ENCODE measurements around the gene OSR1.

OSR1 gene

GRCh38 chr2:19373352-19373751 lies 14.9 kb upstream of the OSR1 start:
- TF ChIP-seq, protein P1, sequence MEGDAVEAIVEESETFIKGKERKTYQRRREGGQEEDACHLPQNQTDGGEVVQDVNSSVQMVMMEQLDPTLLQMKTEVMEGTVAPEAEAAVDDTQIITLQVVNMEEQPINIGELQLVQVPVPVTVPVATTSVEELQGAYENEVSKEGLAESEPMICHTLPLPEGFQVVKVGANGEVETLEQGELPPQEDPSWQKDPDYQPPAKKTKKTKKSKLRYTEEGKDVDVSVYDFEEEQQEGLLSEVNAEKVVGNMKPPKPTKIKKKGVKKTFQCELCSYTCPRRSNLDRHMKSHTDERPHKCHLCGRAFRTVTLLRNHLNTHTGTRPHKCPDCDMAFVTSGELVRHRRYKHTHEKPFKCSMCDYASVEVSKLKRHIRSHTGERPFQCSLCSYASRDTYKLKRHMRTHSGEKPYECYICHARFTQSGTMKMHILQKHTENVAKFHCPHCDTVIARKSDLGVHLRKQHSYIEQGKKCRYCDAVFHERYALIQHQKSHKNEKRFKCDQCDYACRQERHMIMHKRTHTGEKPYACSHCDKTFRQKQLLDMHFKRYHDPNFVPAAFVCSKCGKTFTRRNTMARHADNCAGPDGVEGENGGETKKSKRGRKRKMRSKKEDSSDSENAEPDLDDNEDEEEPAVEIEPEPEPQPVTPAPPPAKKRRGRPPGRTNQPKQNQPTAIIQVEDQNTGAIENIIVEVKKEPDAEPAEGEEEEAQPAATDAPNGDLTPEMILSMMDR (conservative IDR thresholded peaks at IDR 0.05; ENCODE audit: low read depth, low read length), result no peak
- DNase-seq (ENCODE audit: low read depth), result no peak
- no peak overlapping the region for H3K4me3 ChIP-seq (ENCODE audit: low read depth, low read length)

- no peak for DNase-seq (ENCODE audit: low read depth)
- H3K4me3 ChIP-seq (ENCODE audit: low read depth, low read length), result no peak overlapping the region
- TF ChIP-seq, protein P1 (conservative IDR thresholded peaks at IDR 0.05; ENCODE audit: low read depth, low read length), result no peak
Observed at GRCh38 chr2:19371996-19372582, 13.7 kb upstream of the OSR1 start.

GRCh38 chr2:19369341-19369955 lies 11.0 kb upstream of the OSR1 start:
- peak; percentile 82 for DNase-seq (ENCODE audit: low read depth)
- TF ChIP-seq, protein P1 (conservative IDR thresholded peaks at IDR 0.05; ENCODE audit: low read depth, low read length), result peak; percentile 85

DNA sequence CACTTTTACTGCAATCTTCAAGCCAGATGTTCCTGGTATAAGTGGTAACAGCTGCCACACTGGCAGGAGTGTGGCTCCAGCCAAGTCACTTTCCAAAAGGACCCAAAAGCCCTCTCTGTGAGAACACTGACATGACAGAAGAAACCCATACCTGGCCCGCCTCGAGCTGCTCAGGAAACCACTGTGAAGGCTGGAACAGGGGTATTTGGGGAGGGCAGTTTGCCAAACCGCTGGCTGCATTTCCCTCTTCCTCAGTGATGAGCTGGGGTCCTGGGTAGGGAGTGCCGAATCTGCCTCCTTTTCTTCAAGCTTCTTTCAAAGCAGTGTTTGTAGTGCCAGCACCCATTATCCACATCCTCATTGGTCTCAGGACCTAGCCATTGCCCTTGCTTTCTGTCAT lies 10.3 kb upstream of the OSR1 start:
- no peak overlapping the region for H3K4me3 ChIP-seq (ENCODE audit: low read depth, low read length)
- TF ChIP-seq, protein P1 (conservative IDR thresholded peaks at IDR 0.05; ENCODE audit: low read depth, low read length), result no peak
- no peak for DNase-seq (ENCODE audit: low read depth)

More at GRCh38 chr2:19369341-19369955, 11.0 kb upstream of the OSR1 start:
- H3K4me3 ChIP-seq (ENCODE audit: low read depth, low read length), result no peak overlapping the region

DNA sequence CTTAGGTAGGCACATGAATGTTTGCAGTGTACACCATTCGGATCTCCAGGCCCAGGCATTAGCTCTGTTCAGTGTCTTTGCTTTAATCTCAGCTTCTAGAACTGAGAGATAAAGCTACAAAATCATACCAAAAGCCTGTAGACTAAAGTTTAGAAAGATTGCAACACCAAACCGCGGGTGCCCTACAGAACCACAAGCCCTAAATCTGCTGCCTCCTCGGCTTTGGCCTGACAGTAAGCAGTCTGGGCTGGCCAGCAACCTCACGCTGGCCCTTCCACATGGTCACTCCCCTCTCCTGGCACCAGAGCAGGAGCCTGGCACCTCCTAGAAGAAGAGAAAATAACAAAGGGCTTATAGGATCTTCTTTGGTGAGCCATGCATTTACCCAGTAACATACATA lies 8.9 kb upstream of the OSR1 start:
- TF ChIP-seq, protein P1 (conservative IDR thresholded peaks at IDR 0.05; ENCODE audit: low read depth, low read length), result no peak
- H3K4me3 ChIP-seq (ENCODE audit: low read depth, low read length), result no peak overlapping the region
- DNase-seq (ENCODE audit: low read depth), result no peak

DNA sequence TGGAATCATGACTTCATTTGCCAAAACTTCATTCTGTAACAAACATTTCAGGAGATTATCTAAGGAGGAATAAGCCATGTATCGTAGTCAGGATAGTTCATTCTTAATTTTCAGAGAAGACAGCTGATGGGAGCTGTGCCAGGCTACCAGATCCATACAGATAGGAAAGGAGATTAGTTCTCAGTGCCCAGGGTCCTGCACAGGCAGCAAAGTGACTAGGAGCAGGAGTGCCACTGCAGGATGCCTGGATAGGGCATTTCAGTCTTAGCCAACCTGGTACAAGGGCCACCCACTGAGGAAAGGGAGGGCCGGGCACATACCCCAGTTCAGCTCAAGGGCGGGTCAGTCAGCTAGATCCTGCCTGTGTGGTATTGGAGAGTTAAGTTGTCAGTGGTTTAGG lies 6.7 kb upstream of the OSR1 start:
- TF ChIP-seq, protein P1 (conservative IDR thresholded peaks at IDR 0.05; ENCODE audit: low read depth, low read length), result no peak
- no peak overlapping the region for H3K4me3 ChIP-seq (ENCODE audit: low read depth, low read length)
- DNase-seq (ENCODE audit: low read depth), result no peak

DNA sequence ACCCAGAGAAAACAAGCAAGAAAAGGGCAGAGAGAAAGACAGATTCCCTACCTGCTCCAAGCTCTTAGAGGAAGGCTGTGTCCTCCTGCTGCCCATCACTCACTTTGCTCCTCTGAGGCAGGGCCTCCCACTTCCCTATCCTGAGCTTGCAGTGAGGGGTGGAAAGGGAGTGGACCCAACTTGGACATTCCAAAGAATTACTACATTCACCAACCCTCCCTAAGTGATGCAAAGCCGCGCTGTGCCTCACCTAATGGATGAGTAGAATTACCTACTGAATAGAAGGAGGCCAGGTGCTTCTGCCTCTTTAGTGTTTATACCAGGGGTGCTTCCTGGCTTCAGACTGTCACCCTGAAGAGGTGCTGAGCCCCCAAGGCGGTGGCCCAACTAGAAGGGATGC lies 5.6 kb upstream of the OSR1 start:
- TF ChIP-seq, protein P1 (conservative IDR thresholded peaks at IDR 0.05; ENCODE audit: low read depth, low read length), result no peak
- DNase-seq (ENCODE audit: low read depth), result no peak
- no peak overlapping the region for H3K4me3 ChIP-seq (ENCODE audit: low read depth, low read length)

Measured in choroid plexus epithelial cell (primary cell).